Endothelial cell of umbilical vein (primary cell): ENCODE data around the gene MAML3. TPM values are rescaled to one million over a fixed set of nuclear protein-coding genes. Genes with fewer than 3 reads are reported as not detected.

Experiments
- BruUV-seq: library from RNA; stranded (reverse); fragments of 400-500 nt; replicated peaks from 2 replicates; lab custom pipeline; 2021; lab: Mats Ljungman, UMichigan
- CTCF ChIA-PET: fragments of 300-600, 350-600 bp; sonication (Branson Sonifier 250); formaldehyde crosslinking; loops from one replicate; lab custom pipeline; 2021; ENCODE audit warnings: antibody characterized with exemption, inconsistent platforms; lab: Charles Lee
- POLR2A ChIA-PET: fragments of 300-600, 350-600 bp; sonication (Branson Sonifier 250); formaldehyde crosslinking; loops from one replicate; lab custom pipeline; 2021; ENCODE audit warnings: antibody characterized with exemption, inconsistent platforms; lab: Charles Lee
- DNase-seq: peaks from one replicate; pipeline ENCODE4 v3.0.0-alpha.2; 2011; ENCODE audit warnings: low read depth, low spot score
- FAIRE-seq: peaks from 2 replicates; lab custom pipeline; 2011; peaks lifted over from hg19 to GRCh38; lab: Jason Lieb, UNC
- H2AFZ ChIP-seq: 2 replicates; pipeline ENCODE4 v1.6.0; 2012; ENCODE audit warnings: low read depth, low read length, control low read depth, inconsistent platforms
- H3K27ac ChIP-seq: 2 replicates; pipeline ENCODE4 v1.5.1; 2011; ENCODE audit warnings: low read depth, mild to moderate bottlenecking, control low read depth, low read length, moderate library complexity; ENCODE audit not compliant: insufficient read depth
- H3K27me3 ChIP-seq, 2 experiments: 2 replicates each; pipeline versions ENCODE4 v1.6.0 to v1.6.1; 2011; ENCODE audit warnings: low read length in 2 of 2, mixed read lengths in 1 of 2; ENCODE audit not compliant: control insufficient read depth in 2 of 2, insufficient read depth in 2 of 2
- H3K36me3 ChIP-seq, 2 experiments: 2 replicates in 1 of 2; 3 replicates in 1 of 2; pipeline ENCODE4 v1.5.1; 2011; ENCODE audit warnings: low read length in 2 of 2, mild to moderate bottlenecking in 1 of 2, moderate library complexity in 1 of 2; ENCODE audit not compliant: control insufficient read depth in 2 of 2, insufficient read depth in 2 of 2; ENCODE audit errors: extremely low read depth in 1 of 2
- H3K4me1 ChIP-seq: 3 replicates; pipeline ENCODE4 v1.5.1; 2011; ENCODE audit warnings: mild to moderate bottlenecking, low read length; ENCODE audit not compliant: control insufficient read depth, insufficient read depth; ENCODE audit errors: extremely low read depth
- H3K4me2 ChIP-seq: 2 replicates; pipeline ENCODE4 v1.6.1; 2011; ENCODE audit warnings: low read length, control low read depth, mixed read lengths; ENCODE audit not compliant: insufficient read depth
- H3K4me3 ChIP-seq, 3 experiments: fragments of 200-600 bp in 1 of 3; sonication (generic), shearing (Covaris generic) in 1 of 3; replicated peaks in 1 of 3; 2 replicates each; pipeline ENCODE4 v1.5.1; 2011 to 2016; ENCODE audit warnings: control low read depth in 3 of 3, low read length in 3 of 3, mild to moderate bottlenecking in 2 of 3, inconsistent platforms in 1 of 3, low read depth in 1 of 3, moderate library complexity in 1 of 3; ENCODE audit not compliant: insufficient read depth in 1 of 3
- H3K79me2 ChIP-seq: 2 replicates; pipeline ENCODE4 v1.6.0; 2012; ENCODE audit warnings: low read length, inconsistent platforms; ENCODE audit not compliant: control insufficient read depth, insufficient read depth
- H3K9ac ChIP-seq: replicated peaks from 2 replicates; pipeline ENCODE3; 2011; ENCODE audit warnings: low read length, control low read depth; ENCODE audit not compliant: insufficient read depth; ENCODE audit errors: extremely low read depth
- H3K9me1 ChIP-seq: replicated peaks from 3 replicates; pipeline ENCODE4 v1.6.0; 2011; ENCODE audit warnings: mild to moderate bottlenecking, low read length; ENCODE audit not compliant: control insufficient read depth, insufficient read depth; ENCODE audit errors: extremely low read depth
- H3K9me3 ChIP-seq: replicated peaks from 2 replicates; pipeline ENCODE4 v1.5.1; 2012; ENCODE audit warnings: low read length, inconsistent platforms; ENCODE audit not compliant: control insufficient read depth, insufficient read depth
- H4K20me1 ChIP-seq: replicated peaks from 2 replicates; pipeline ENCODE3; 2011; ENCODE audit warnings: mild to moderate bottlenecking, low read length; ENCODE audit not compliant: control insufficient read depth, insufficient read depth; ENCODE audit errors: extremely low read depth
- CTCF ChIP-seq, 2 donors: IDR thresholded peaks; 1 replicate in 1 of 2; 2 replicates in 1 of 2; pipeline ENCODE4 v1.5.1; 2011; ENCODE audit warnings: low read length in 2 of 2, mild to moderate bottlenecking in 2 of 2, moderate library complexity in 2 of 2, control low read depth in 1 of 2, inconsistent platforms in 1 of 2, low read depth in 1 of 2; ENCODE audit not compliant: insufficient read depth in 1 of 2; ENCODE audit errors: extremely low read depth in 1 of 2
- EZH2 ChIP-seq: IDR thresholded peaks from 2 replicates; pipeline ENCODE4 v1.6.1; 2012; ENCODE audit warnings: borderline replicate concordance, low read depth, mild to moderate bottlenecking, moderate library complexity, low read length, inconsistent platforms; ENCODE audit not compliant: severe bottlenecking
- FOS ChIP-seq: IDR thresholded peaks from 2 replicates; pipeline ENCODE4 v1.6.1; 2011; ENCODE audit warnings: mild to moderate bottlenecking, low read length, moderate library complexity, borderline replicate concordance; ENCODE audit not compliant: insufficient read depth
- GATA2 ChIP-seq: IDR thresholded peaks from 2 replicates; pipeline ENCODE4 v1.7.0; 2011; ENCODE audit warnings: low read depth, mild to moderate bottlenecking, moderate library complexity, mixed read lengths, low read length; ENCODE audit not compliant: insufficient read length, insufficient read depth
- JUN ChIP-seq: IDR thresholded peaks from 2 replicates; pipeline ENCODE4 v1.6.1; 2011; ENCODE audit warnings: borderline replicate concordance, low read depth; ENCODE audit not compliant: insufficient read length, insufficient read depth
- MAX ChIP-seq: IDR thresholded peaks from 2 replicates; pipeline ENCODE4 v1.6.1; 2011; ENCODE audit not compliant: insufficient read depth, insufficient read length
- MYC ChIP-seq: IDR thresholded peaks from one replicate; pipeline ENCODE4 v1.6.1; 2011; ENCODE audit warnings: mild to moderate bottlenecking, low read depth, low read length
- POLR2A ChIP-seq: IDR thresholded peaks from 2 replicates; pipeline ENCODE4 v1.6.1; 2012; ENCODE audit warnings: low read depth, mild to moderate bottlenecking, control low read depth, low read length
- POLR2AphosphoS5 ChIP-seq: IDR thresholded peaks from 2 replicates; pipeline ENCODE4 v1.6.1; 2012; ENCODE audit warnings: low read depth, mild to moderate bottlenecking, control low read depth, low read length, moderate library complexity; ENCODE audit not compliant: insufficient read depth
- dilution Hi-C: fragments of 300-500 bp; cut with MboI; formaldehyde crosslinking; loops from one replicate; pipeline ENCODE4 v1.15.0; 2019; ENCODE audit warnings: low sequenced_read_pairs; ENCODE audit not compliant: extremely low pct_ligation_motif_present
- intact Hi-C: fragments of 100-400 bp; cut with micrococcal nuclease; formaldehyde crosslinking; loops from one replicate; pipeline ENCODE4 v1.10.0; 2022
- polyA plus RNA-seq, 4 experiments: library from polyadenylated mRNA; depleted of rRNA in 3 of 4; stranded (reverse) in 3 of 4; unstranded in 1 of 4; fragments of >200 nt; gene quantifications; 2 replicates each; pipeline versions ENCODE4 v1.2.1 to v1.2.3, GENCODE V29; 2011 to 2012; ENCODE audit warnings: missing spikeins in 1 of 4
- total RNA-seq: library from RNA; stranded (reverse); gene quantifications from 2 replicates; pipeline ENCODE4 v1.2.3, GENCODE V29; 2021

MAML3 gene
- total and polyA plus RNA-seq, 2 donors (not counting 3 experiments of a cell fraction or from before 2014, with no cell fraction given) = 14.0 to 20.3 TPM

GRCh38 chr4:140123666-140124377 lies 30.2 kb downstream of the MAML3 start:
- FAIRE-seq (no peak), DNase-seq (no peak)
- Histone ChIP-seq H3K9me1 (no peaks in the 10 kb centered on the region), H3K36me3 (no peaks in the 10 kb centered on the region), H3K4me2 (no peak overlapping the region), H3K79me2 (peaks cover 12% of the 10 kb centered on the region), H3K9me3 (no peaks in the 10 kb centered on the region), H3K9ac (no peak overlapping the region), H2AFZ (no peak overlapping the region), H4K20me1 (no peaks in the 10 kb centered on the region), H3K4me3 (no peak overlapping the region), H3K27ac (no peak overlapping the region), H3K27me3 (no peaks in the 10 kb centered on the region), H3K4me1 (peaks cover 6% of the 10 kb centered on the region)
- no TSS peak for BruUV-seq
- intact Hi-C loops = no loop called here
- dilution Hi-C loops = no loop called here
- ChIA-PET CTCF (interaction anchor here (1.1 to 1.2 kb wide), 2 partner anchors 12 to 21 kb away, joined by 3 to 4 read pairs; no protein-coding TSS in a partner anchor), POLR2A (no interaction called here)
- TF ChIP-seq FOS = no peak
- no peak for TF ChIP-seq MAX
- TF ChIP-seq POLR2A = no peak
- no peak for TF ChIP-seq GATA2

- BruUV-seq = no TSS peak
- TF ChIP-seq MAX (no peak), POLR2A (no peak), MYC (no peak), CTCF (IDR thresholded peaks at IDR 0.05; ENCODE audit: extremely low read depth in 1 of 2, insufficient read depth in 1 of 2, low read depth in 1 of 2, low read length in 2 of 2) (no peak), GATA2 (no peak), JUN (no peak), FOS (no peak), POLR2AphosphoS5 (no peak), EZH2 (no peak)
- no peak for DNase-seq
- intact Hi-C loops (no loop called here), dilution Hi-C loops (no loop called here)
- no peak for FAIRE-seq
- no peaks in the 10 kb centered on the region for H4K20me1 ChIP-seq
- no peak overlapping the region for H2AFZ ChIP-seq
- peaks cover 18% of the 10 kb centered on the region for H3K79me2 ChIP-seq
- no peaks in the 10 kb centered on the region for H3K9me1 ChIP-seq
- no peak overlapping the region for H3K27ac ChIP-seq
- no peak overlapping the region for H3K4me3 ChIP-seq
- H3K4me1 ChIP-seq = peaks cover 6% of the 10 kb centered on the region
- H3K9ac ChIP-seq = no peak overlapping the region
- no peak overlapping the region for H3K4me2 ChIP-seq
- H3K9me3 ChIP-seq = no peaks in the 10 kb centered on the region
- ChIA-PET CTCF (interaction anchor here (0.7 to 1.5 kb wide), 5 partner anchors 9 to 27 kb away, joined by 3 to 4 read pairs (median 3); no protein-coding TSS in a partner anchor), POLR2A (interaction anchor here (0.6 kb wide), 1 partner anchor 19 kb away, joined by 3 read pairs; no protein-coding TSS in a partner anchor)
- no peaks in the 10 kb centered on the region for H3K27me3 ChIP-seq
- H3K36me3 ChIP-seq = no peaks in the 10 kb centered on the region
These were observed 31.1 kb downstream of the MAML3 start for GRCh38 chr4:140122891-140123290.
